Hematopoietic multipotent progenitor cell treated with erythropoietin and hydrocortisone succinate and interleukin-3 and kit ligand, for 6 days (in vitro differentiated cells): ENCODE measurements around the gene NUDT14.

Experiments used
- DNase-seq: peaks from one replicate; pipeline ENCODE4 v3.0.0-alpha.2; 2015

NUDT14 gene

DNA sequence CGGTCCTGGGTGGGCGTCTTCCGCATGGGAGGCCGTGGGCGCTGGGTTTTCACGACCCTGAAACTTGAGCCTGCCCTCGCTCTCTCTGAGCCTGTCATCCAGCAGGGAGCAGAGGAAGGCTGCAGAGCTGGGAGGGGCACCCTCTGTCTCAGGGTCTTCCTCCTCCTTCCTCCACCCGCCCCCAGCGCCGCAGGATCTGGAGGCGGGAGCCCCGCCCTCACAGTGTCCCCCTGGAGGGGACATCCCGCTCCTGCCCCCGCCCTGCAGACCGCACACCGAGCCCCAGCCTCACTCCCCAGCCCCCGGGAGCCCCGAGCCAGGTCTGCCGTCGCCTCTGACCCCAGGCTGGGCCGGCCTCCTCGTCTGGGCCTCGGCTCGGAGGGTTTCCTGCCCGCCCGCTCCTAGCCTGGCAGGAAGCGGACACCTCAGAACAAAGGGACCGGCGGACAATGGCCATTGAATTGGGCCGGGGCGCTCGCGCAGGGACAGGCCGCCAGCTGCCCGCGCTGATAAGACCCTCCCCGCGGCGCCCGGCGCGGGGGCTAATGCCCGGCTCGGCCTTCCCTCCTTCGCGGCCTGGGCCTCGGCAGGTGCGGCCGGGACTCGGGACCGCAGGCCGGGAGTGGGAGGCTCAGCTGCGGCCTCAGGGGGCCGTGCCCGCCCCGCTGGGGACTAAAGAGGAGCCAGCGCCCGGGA is 15.3 kb upstream of the NUDT14 start:
- DNase-seq = no peak

GRCh38 chr14:105195522-105196264 is 14.6 kb upstream of the NUDT14 start:
- DNase-seq = no peak

- no peak for DNase-seq
Measured at GRCh38 chr14:105195051-105195450, 13.9 kb upstream of the NUDT14 start.

- no peak for DNase-seq
Measured at GRCh38 chr14:105193916-105194782, 13.0 kb upstream of the NUDT14 start.

GRCh38 chr14:105192866-105193731 is 12.0 kb upstream of the NUDT14 start:
- DNase-seq = no peak

DNA sequence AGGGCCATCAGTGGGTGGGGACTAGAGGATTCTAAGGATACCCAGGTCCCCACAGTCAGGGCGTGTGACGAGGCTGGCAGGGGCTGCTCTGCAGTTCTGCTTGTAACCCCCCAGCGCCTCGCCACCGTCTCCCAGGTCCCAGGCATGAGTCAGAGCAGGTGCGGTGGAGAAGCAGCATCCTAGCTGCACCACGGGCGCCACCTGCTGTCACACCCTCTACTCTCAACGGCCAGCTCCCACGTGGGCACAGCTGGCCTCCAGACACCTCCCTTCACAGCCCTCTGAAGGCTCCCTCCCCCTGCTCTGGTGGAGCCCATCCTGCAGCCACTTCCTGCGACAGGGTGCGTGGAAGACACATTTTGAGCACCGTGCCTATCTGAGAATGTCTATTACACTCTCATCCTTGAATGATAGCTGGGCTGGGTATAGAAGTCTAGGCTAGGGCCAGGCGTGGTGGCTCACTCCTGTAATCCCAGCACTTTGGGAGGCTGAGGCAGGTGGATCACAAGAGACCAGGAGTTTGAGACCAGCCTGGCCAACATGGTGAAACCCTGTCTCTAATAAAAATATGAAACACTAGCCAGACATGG is 6.9 kb upstream of the NUDT14 start:
- DNase-seq = no peak

- DNase-seq = no peak
Measured at GRCh38 chr14:105187116-105187515, 6.0 kb upstream of the NUDT14 start.

DNA sequence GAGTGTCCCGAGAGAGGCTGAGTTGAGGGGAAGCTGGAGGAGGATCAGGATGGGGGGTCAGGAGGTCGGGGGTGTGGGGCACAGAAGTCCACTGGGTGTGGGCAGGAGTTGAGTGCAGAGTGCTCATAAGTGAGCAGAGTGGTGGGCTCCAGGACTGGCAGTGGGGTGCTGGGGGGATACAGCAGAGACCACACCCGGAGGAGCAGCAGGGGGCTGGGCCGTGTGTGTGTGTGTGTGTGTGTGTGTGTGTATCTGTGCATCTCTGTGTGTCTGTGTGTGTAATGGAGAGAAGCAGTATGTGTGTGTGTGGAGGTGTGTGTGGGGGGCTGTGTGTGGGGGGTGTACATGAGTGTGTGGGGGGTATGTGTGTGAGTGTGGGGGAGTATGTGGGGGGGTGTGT is 4.9 kb upstream of the NUDT14 start:
- no peak for DNase-seq

GRCh38 chr14:105185001-105185400 is 3.9 kb upstream of the NUDT14 start:
- no peak for DNase-seq

DNA sequence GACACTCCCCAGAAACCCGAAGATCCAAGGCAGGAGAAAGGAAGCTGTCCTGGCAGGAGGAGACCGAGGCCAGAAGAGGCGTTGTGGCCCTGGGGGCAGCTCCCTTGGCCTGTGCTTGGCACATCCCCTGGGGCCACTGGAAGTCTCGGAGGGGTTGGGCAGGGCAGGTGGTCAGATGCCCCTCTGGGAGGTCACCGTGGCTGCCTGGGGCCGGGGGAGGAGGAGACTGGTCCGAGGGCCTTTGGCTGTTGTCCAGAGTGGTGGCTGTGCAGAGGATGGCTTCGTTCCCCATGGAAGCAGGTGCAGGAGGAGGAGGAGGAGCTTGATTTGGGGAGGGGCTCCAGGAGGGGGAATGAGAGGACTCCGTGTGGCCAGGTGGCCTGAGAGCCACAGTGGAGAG is 3.3 kb upstream of the NUDT14 start:
- DNase-seq = no peak

DNA sequence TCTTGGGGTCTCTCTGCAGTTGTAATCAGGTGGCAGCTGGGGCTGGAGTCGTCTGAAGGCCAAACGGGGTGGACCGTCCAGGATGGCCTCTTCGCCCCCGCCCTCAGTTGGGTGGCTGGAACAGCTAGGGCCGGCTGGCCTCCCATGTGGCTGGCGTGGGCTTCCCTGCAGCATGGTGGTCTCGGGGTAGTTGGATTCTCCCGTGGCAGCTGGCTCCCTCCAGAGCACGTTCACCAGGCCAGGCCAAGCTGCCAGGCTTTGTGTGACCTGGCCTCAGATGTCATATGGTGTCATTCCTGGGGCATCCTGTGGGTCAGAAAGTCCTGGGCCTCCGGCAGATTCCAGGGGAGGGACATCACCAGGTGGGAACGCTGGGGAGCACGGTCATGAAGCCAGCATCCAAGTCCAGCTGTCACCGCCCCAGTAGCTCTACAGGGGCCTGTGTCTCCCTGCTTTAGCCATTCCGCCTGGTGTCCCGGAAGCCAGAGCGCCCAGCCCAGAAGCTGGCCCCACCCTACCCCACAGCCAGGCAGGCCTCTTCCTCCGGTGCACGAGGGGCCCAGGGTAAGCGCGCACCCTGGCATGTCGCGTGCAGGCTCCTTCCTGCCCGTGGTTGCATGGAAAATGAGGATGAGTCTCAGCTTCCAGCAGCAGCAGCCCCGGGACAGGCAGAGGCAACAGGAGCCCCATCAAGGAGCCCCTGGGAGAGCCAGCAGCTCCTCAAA is 1.3 kb upstream of the NUDT14 start:
- no peak for DNase-seq

- DNase-seq = no peak
Measured at GRCh38 chr14:105181549-105182295, 610 bp upstream of the NUDT14 start.

- no peak for DNase-seq
Measured at GRCh38 chr14:105179191-105179590, 1.9 kb downstream of the NUDT14 start.

DNA sequence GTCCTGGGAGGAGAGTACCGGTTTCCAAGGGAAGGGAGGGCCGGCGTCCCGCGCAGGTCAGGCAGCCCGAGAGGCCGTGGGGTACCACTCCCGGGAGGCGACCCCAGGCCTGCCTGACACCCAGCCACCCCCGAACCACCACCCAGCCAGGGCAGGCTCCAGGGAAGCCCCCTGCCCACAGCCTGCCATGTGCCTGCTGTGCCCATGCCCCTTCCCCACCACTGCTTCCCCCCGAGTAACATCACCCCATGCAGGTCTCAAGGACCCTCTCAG is 2.3 kb downstream of the NUDT14 start:
- DNase-seq = no peak

GRCh38 chr14:105178069-105178867 is 2.8 kb downstream of the NUDT14 start:
- DNase-seq = no peak

GRCh38 chr14:105177082-105177481 is 4.0 kb downstream of the NUDT14 start:
- DNase-seq = no peak

DNA sequence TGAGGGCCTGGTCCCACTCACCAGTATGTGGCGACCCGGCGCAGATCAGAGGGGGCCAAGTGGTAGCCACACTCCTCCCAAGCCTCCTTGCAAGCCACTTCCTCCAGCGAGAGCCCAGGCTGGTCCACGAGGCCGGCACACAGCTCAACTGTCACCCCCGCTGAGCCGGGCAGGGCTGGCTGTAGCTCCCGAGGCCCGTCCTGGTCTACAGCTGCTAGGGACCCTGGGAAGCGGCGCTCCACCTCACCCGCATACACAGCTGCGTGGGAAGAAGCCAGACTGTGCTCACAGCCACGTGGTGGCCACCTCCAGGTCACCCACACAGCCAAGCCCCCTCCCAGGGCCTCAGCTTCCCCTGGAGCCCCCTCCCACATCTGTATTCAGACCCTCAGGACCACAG is 4.6 kb downstream of the NUDT14 start:
- no peak for DNase-seq

DNA sequence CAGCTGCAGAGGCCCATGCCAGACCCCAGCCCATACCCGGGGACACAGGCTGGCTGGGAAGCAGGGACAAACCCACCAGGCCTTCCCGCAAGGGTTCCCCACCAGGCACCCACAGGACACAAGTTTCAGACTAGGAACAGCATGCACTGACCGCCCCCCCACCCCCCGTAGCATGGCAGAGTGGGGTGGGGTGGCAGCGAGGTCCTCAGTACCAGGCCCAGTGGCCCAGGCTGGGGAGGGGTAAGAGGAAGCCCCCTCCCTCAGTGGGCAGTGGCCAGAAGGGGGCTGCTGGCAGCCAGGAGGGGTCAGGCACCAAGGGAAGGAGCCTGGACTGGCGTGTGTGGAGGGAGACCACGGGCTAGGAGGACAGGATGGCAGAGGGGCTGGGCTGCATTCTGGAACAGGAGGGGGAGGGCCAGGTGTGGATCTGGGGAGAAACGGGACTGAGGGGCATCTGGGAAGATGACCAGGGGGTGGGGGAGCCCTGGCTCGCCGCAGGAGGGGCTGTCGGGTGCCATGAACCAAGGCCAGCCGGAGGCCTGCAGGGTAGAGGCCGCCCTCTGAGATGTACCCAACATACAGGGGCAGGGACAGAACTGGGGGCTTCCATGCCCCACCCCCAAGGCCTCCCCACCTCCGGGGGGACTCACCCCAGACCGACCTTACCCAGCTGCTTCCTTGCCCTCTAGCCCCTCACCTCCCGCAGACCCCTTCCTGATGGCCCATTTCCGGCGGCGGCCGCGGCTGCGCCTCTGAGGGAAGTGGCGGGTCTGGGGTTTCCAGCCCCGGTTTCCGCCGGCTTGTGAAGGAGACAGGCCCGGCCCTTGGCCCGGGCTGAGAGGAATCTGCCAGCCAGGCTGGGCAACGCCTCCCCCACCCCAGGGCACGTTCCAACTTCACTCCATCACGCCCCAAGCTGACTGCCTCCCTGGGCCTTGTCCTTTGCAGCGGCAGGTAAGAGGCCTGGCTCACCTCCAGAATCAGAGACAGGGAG is 6.9 kb downstream of the NUDT14 start:
- peak; percentile 48 for DNase-seq

- no peak for DNase-seq
Measured at GRCh38 chr14:105173145-105173544, 8.0 kb downstream of the NUDT14 start.
